Lower leg skin (tissue), 3 donors: ENCODE measurements around the gene ST6GALNAC2.

Source experiments
- POLR2A ChIP-seq, 2 donors: fragments of 450-650 bp; IDR thresholded peaks; one replicate each; pipeline ENCODE4 v1.6.1; 2016 to 2017; ENCODE audit warnings: antibody characterized with exemption in 2 of 2, mild to moderate bottlenecking in 1 of 2, moderate library complexity in 1 of 2
- TF ChIP-seq, protein P1 (sequence below), 3 donors: fragments of 450-650 bp; IDR thresholded peaks; one replicate each; pipeline ENCODE4 v1.5.1; 2016; ENCODE audit warnings: antibody characterized with exemption in 3 of 3, mild to moderate bottlenecking in 3 of 3, moderate library complexity in 2 of 3

GRCh38 chr17:76598004-76598439 lies 12.4 kb upstream of the ST6GALNAC2 start:
- TF ChIP-seq POLR2A (IDR thresholded peaks at IDR 0.05) = no peak
- TF ChIP-seq, protein P1, sequence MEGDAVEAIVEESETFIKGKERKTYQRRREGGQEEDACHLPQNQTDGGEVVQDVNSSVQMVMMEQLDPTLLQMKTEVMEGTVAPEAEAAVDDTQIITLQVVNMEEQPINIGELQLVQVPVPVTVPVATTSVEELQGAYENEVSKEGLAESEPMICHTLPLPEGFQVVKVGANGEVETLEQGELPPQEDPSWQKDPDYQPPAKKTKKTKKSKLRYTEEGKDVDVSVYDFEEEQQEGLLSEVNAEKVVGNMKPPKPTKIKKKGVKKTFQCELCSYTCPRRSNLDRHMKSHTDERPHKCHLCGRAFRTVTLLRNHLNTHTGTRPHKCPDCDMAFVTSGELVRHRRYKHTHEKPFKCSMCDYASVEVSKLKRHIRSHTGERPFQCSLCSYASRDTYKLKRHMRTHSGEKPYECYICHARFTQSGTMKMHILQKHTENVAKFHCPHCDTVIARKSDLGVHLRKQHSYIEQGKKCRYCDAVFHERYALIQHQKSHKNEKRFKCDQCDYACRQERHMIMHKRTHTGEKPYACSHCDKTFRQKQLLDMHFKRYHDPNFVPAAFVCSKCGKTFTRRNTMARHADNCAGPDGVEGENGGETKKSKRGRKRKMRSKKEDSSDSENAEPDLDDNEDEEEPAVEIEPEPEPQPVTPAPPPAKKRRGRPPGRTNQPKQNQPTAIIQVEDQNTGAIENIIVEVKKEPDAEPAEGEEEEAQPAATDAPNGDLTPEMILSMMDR (IDR thresholded peaks at IDR 0.05) = no peak
